Neural progenitor cell (in vitro differentiated cells): ENCODE data around the gene TMEM131L.

Experiments
- CTCF ChIP-seq: fragments of 200-600 bp; sonication (generic); IDR thresholded peaks from 2 replicates; pipeline ENCODE4 v1.5.1; 2017; ENCODE audit warnings: antibody characterized with exemption, mild to moderate bottlenecking
- EZH2phosphoT487 ChIP-seq: fragments of 200-600 bp; sonication (generic); IDR thresholded peaks from 2 replicates; pipeline ENCODE4 v1.6.1; 2017; ENCODE audit warnings: antibody characterized with exemption

- TF ChIP-seq CTCF (no peak), EZH2phosphoT487 (no peak)
These were observed 1.7 kb downstream of the TMEM131L start for GRCh38 chr4:153467897-153468262.
